Measurements from ENCODE around the gene MYO1E. TPM values are rescaled to one million over a fixed set of nuclear protein-coding genes. Genes with fewer than 3 reads are reported as not detected.

The MYO1E gene
- total RNA-seq, 1 experiment from 2014 or later = 83.6 TPM

GRCh38 chr15:59150185-59150584 is 222.5 kb downstream of the MYO1E start (continued):
- TF ChIP-seq ZMAT4 (CRISPR knock-in tag; IDR thresholded peaks at IDR 0.05) = no peak
- TF ChIP-seq TCF7 (CRISPR knock-in tag; IDR thresholded peaks at IDR 0.05; ENCODE audit: low read depth) = no peak
- no peak for TF ChIP-seq ZNF121 (CRISPR knock-in tag; IDR thresholded peaks at IDR 0.05)
- no peak for TF ChIP-seq NFYB (CRISPR knock-in tag; conservative IDR thresholded peaks at IDR 0.05; ENCODE audit: low read depth)
- no peak for TF ChIP-seq CREM (CRISPR knock-in tag; IDR thresholded peaks at IDR 0.05)
- no peak for TF ChIP-seq SMAD3 (CRISPR knock-in tag; IDR thresholded peaks at IDR 0.05; ENCODE audit: borderline replicate concordance)
- no peak for TF ChIP-seq ERG (CRISPR knock-in tag; IDR thresholded peaks at IDR 0.05)
- TF ChIP-seq ZNF263 (CRISPR knock-in tag; IDR thresholded peaks at IDR 0.05; ENCODE audit: low read depth) = no peak
- no peak for TF ChIP-seq HMGXB4 (CRISPR knock-in tag; IDR thresholded peaks at IDR 0.05)
- TF ChIP-seq GABPB1 (CRISPR knock-in tag; IDR thresholded peaks at IDR 0.05) = no peak
- TF ChIP-seq E2F5 (CRISPR knock-in tag; IDR thresholded peaks at IDR 0.05) = no peak
- no peak for TF ChIP-seq ZNF232 (CRISPR knock-in tag; IDR thresholded peaks at IDR 0.05)

- Mint-ChIP-seq H3K27ac (peak overlapping the region; percentile 61), H3K27me3 (ENCODE audit: low read depth) (no peaks in the 10 kb centered on the region), H3K4me1 (peaks cover 26% of the 10 kb centered on the region), H3K4me3 (no peak overlapping the region), H3K36me3 (peaks cover 46% of the 10 kb centered on the region), H3K9me3 (no peaks in the 10 kb centered on the region)
- ChIA-PET CTCF (interaction anchor here (0.7 to 0.9 kb wide), 2 partner anchors 353 to 380 kb away, joined by 3 read pairs; no protein-coding TSS in a partner anchor), POLR2A (interaction anchor here (0.6 kb wide), 1 partner anchor 253 kb away, joined by 4 read pairs; no protein-coding TSS in a partner anchor)
- DNase-seq (ENCODE audit: low spot score) = no peak
- peak; percentile 73 for ATAC-seq
- TF ChIP-seq GABPB1 (CRISPR knock-in tag; IDR thresholded peaks at IDR 0.05) = no peak
- no peak for TF ChIP-seq HMGA2 (CRISPR knock-in tag; IDR thresholded peaks at IDR 0.05)
- TF ChIP-seq ETV6 (CRISPR knock-in tag; IDR thresholded peaks at IDR 0.05) = no peak
- TF ChIP-seq ELF4 (CRISPR knock-in tag; IDR thresholded peaks at IDR 0.05; ENCODE audit: low read depth) = no peak
- no peak for TF ChIP-seq MYBL2 (CRISPR knock-in tag; IDR thresholded peaks at IDR 0.05)
- no peak for TF ChIP-seq E2F1 (CRISPR knock-in tag; IDR thresholded peaks at IDR 0.05)
- no peak for TF ChIP-seq NR1H2 (CRISPR knock-in tag; IDR thresholded peaks at IDR 0.05)
- no peak for TF ChIP-seq ZNF263 (CRISPR knock-in tag; IDR thresholded peaks at IDR 0.05; ENCODE audit: low read depth)
- TF ChIP-seq TCF7 (CRISPR knock-in tag; IDR thresholded peaks at IDR 0.05; ENCODE audit: low read depth) = no peak
These were observed 224.4 kb downstream of the MYO1E start for GRCh38 chr15:59148153-59148833.

GRCh38 chr15:59147666-59148065 is 225.0 kb downstream of the MYO1E start:
- CTCF ChIA-PET = interaction anchor here (0.7 to 0.9 kb wide), 2 partner anchors 10 to 385 kb away, joined by 3 read pairs; no protein-coding TSS in a partner anchor
- POLR2A ChIA-PET = no interaction called here
- peaks cover 26% of the 10 kb centered on the region for H3K4me1 Mint-ChIP-seq
- ATAC-seq (peak; percentile 51), DNase-seq (ENCODE audit: low spot score) (no peak)
- H3K4me3 Mint-ChIP-seq = no peak overlapping the region
- no peaks in the 10 kb centered on the region for H3K27me3 Mint-ChIP-seq (ENCODE audit: low read depth)
- H3K9me3 Mint-ChIP-seq = no peaks in the 10 kb centered on the region
- peak overlapping the region; percentile 86; the same call in 1 of the 2 replicates for H3K27ac Mint-ChIP-seq
- peaks cover 42% of the 10 kb centered on the region for H3K36me3 Mint-ChIP-seq
- TF ChIP-seq TEAD1 (CRISPR knock-in tag; IDR thresholded peaks at IDR 0.05) (no peak), GTF2I (CRISPR knock-in tag; conservative IDR thresholded peaks at IDR 0.05) (no peak), FOXP1 (CRISPR knock-in tag; IDR thresholded peaks at IDR 0.05; ENCODE audit: borderline replicate concordance) (no peak), IRF2 (CRISPR knock-in tag; IDR thresholded peaks at IDR 0.05; ENCODE audit: borderline replicate concordance, low read depth) (no peak), ZNF416 (CRISPR knock-in tag; IDR thresholded peaks at IDR 0.05) (no peak), NFE2L1 (CRISPR knock-in tag; IDR thresholded peaks at IDR 0.05) (no peak), USF1 (CRISPR knock-in tag; IDR thresholded peaks at IDR 0.05) (no peak), TEAD4 (CRISPR knock-in tag; IDR thresholded peaks at IDR 0.05) (no peak), FOXK1 (CRISPR knock-in tag; IDR thresholded peaks at IDR 0.05) (no peak), OVOL2 (CRISPR knock-in tag; IDR thresholded peaks at IDR 0.05; ENCODE audit: borderline replicate concordance) (no peak), ZNF232 (CRISPR knock-in tag; IDR thresholded peaks at IDR 0.05) (no peak), ATF1 (CRISPR knock-in tag; IDR thresholded peaks at IDR 0.05) (no peak), ETV6 (CRISPR knock-in tag; IDR thresholded peaks at IDR 0.05) (no peak)
